Stimulated activated CD8-positive, alpha-beta memory T cell treated with anti-CD3 and anti-CD28 coated beads, Interleukin-12 subunit alpha, Interleukin-12 subunit beta, amount 100 ng/mL, for 1 hour (primary cell): ENCODE results near the gene ATAD2B.

Experiments
- DNase-seq: peaks from one replicate; pipeline ENCODE4 v3.0.0-alpha.2; 2020; ENCODE audit warnings: low read depth

Gene ATAD2B

GRCh38 chr2:23912054-23912453 is 14.9 kb downstream of the ATAD2B start:
- DNase-seq = no peak

DNA sequence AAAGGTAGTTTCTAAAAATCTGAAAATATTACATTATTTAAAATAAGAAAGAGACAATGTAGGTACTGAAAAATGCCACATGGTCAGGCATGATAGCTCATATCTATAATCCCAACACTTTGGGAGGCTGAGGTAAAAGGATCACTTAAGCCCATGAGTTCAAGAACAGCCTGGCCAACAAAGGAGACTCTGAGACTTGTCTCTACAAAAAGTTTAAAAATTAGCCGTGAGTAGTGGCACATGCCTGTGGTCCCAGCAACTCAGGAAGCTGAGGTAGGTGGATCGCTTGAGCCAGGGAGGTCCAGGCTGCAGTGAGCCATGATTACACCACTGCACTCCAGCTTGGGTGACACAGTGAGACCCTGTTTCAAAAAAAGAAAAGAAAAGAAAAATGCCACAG is 21.8 kb downstream of the ATAD2B start:
- DNase-seq = no peak

GRCh38 chr2:23904692-23905091 is 22.2 kb downstream of the ATAD2B start:
- no peak for DNase-seq

- no peak for DNase-seq
Observed at GRCh38 chr2:23904215-23904614, 22.7 kb downstream of the ATAD2B start.

- DNase-seq = no peak
Observed at GRCh38 chr2:23903034-23903433, 23.9 kb downstream of the ATAD2B start.

- no peak for DNase-seq
Observed at GRCh38 chr2:23901966-23902846, 24.7 kb downstream of the ATAD2B start.

DNA sequence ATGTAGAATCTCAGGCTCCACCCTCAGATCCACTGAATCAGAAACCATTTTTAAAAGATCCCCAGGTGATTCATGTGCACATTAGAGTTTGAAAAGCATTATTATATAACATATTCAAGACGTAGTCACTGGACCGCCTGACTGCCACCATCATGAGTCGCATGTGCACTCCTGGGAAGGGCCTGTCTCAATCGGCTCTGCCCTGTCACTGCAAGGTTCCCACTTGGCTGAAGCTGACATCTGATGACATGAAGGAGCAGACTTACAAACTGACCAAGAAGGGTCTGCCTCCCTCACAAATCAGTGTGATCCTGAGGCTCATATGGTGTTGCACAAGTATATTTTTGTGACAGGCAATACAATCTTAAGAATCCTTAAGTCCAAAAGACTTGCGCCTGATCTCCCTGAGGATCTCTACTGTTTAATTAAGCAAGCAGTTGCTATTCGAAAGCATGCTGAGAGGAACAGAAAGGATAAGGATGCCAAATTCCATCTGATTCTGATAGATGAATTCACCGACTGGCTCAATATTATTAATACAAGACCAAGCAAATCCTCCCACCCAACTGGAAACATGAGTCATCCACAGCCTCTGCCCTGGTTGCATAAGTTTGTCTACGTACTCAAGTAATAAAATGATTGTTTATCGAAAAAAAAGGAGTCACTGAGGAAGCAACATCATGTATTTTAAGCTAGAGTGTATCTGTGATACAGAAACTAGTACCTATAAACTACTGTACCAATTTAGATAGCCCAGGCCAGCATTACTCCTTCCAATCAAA is 26.2 kb downstream of the ATAD2B start:
- DNase-seq = no peak

GRCh38 chr2:23900133-23900532 is 26.8 kb downstream of the ATAD2B start:
- no peak for DNase-seq

DNA sequence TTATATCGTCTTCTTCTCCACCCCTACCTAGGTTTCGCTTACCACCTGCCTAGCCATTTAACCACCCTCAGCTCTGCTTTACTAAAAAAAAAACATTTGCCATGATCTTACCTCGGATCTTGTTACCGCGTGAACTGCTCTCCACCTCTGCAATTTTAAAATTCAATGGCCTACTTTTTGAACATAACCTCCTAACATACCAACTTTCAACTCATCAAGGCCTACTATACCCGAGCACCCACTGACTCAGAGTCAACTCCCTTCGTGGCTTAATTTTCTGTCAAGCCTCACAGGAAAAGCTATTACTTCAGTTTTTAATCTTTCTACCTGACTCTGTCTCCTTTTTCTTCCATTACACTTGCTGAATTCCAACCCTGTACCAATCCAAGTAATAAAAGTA is 55.7 kb downstream of the ATAD2B start:
- no peak for DNase-seq

DNA sequence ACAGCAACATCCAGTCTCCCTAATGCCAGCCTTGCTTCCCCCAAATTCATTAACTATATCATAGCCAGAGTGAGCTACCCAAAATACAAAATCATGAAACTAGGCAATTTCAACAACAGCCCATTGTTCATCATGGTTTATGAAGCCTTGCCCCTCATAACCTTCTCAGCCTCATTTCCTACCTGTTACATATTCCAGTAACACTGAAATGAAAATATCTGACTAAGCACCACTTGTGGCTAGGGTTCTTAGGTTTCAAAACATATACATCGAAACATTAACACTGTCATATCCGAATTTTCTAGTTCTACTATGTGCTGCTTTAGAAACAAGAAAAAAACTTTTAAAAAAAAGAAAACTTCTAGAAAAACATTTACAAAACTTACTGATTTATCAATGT is 59.5 kb downstream of the ATAD2B start:
- no peak for DNase-seq

- no peak for DNase-seq
Observed at GRCh38 chr2:23862716-23863426, 64.1 kb downstream of the ATAD2B start.

DNA sequence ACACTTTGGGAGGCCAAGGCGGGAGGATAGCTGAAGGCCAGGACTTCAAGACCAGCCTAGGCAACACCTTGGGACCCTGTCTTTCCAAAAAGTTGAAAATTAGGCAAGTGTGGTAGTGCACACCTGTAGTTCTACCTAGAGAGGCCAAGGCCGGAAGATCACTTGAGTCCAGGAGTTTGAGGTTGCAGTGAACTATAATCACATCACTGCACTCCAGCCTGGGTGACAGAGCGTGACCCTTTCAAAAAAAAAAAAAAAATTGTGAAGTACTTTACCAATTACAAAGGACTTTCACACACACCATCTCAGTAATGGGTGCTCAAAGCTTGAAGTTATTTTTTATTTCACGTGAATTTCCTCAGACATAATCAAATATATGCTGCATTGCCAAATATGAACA is 65.0 kb downstream of the ATAD2B start:
- no peak for DNase-seq

DNA sequence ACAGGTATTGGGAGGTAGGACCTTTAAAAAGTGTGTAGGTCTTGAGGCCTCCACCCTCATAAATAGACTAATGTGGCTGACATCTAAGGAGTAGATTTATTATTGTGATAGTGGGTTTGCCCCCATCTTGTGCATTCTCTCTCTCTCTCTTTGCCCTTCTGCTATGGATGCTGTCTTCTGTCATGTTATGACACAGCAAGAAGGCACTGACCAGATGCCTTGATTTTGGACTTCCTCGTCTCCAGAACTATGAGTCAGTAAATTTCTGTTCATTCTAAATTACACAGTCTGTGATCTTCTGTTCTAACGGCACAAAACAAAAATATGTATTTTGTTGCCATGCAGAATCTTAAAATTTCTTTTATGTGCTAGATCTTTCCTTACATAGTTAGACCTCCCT is 66.9 kb downstream of the ATAD2B start:
- no peak for DNase-seq

- no peak for DNase-seq
Observed at GRCh38 chr2:23859234-23859633, 67.7 kb downstream of the ATAD2B start.

DNA sequence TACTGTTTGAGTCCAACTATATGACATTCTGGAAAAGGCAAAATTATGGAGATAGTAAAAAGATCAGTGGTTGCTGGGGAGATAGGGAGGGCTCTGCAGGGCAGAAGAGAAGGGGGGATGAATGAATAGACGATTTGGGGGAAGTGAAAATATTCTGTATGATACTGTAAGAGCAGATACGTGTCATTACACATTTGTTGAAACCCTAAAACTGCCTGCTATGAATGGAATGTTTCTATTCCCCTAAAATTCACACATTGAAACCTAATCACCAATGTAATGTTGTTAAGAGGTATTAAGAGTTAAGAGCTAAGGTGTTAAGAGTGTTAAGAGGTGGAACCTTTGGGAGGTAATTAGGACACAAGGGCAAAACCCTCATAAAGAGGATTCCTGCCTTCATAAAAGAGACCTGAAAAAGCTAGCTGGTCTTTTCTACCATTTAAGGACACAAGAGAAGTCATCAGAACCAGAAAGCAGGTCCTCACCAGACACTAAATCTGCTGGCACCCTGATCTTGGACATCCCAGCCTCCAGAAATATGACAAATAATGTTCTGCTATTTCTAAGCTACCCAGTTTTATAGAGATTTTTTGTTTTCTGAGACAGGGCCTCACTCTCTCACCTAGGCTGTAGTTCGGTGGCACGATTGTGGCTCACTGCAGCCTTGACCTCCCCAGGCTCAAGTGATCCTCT is 76.2 kb downstream of the ATAD2B start:
- no peak for DNase-seq

DNA sequence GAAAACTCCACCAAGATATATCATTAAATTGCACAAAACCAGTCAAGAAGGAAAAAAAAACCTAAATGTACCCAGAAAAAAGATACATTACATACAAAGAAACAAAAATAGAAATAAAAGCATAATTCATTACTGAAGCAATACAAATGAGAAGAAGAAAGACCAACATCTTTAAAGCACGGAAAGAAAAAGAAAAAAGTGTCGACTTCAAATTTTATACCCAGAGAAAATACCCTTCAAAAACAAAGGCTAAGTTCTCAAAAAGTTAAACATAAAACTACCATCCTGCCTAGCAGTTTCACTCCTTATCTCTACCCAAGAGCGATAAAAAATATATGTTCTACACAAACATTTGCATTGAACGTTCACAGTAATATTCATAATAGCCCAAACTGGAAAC is 82.0 kb downstream of the ATAD2B start:
- DNase-seq = no peak

- no peak for DNase-seq
Observed at GRCh38 chr2:23843051-23843976, 83.6 kb downstream of the ATAD2B start.

DNA sequence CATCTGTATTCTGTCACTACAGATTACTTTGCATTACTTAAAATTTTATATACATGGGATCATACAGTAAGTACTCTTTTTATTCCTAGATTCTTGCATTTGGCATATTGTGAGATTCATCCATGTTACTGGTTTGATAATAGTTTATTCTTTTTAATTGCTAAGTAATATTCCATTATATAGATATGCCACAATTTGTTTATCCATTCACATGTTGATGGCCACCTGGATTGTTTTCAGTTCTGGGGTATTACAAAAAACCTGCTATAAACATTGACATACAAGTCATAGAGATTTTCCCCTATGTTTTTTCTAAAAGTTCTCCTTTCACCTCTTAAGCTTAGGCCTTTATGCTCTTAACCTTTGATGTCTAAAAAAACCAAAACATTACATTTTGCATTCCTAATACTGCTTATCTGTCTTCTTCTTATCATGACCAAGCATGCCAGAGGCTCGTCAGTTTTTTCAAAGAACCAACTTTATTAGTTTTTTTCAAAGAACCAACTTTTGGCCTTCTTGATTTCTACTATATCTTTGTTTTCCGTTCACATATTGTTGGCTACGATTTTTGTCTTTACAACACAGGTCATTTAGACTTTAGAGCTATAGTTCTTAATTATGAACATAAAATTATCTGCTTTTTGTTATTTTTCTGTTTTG is 86.9 kb downstream of the ATAD2B start:
- no peak for DNase-seq

DNA sequence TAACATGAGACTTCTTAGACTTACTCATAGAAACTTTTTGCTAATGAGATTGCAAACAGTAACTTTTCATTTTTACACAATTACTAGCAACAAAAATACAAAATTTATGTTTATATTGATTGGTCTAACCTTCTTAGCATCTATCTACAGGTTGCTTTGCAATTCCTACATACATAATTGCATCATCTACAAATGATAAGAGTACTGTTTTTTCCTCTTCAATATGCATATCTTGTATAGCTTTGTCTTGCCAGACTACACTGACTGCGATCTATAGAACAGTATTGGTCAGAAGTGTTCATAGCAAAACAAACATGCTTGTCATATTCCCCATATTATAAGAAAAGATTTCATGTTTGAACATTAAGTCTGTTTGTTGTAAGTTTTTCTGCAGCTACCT is 87.9 kb downstream of the ATAD2B start:
- no peak for DNase-seq

DNA sequence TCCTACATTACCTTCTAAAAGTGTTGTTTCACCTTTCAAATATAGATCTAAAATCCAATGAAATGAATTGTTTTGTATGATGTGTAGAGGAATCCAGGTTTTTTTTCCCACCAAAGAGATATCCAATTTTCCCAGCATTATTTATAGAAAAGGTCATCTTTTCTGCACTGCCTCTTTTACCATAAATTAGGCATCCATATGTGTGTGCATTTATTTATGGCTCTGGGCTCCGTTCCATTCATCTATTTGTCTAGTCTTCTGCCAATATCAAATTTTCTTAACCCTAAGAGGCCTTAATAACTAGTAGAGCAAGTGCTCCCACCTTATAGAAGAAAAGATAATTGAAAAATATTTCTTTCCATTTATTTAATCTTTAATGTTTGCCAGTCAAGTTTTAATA is 88.3 kb downstream of the ATAD2B start:
- no peak for DNase-seq
